HuH-7.5 (cell line): ENCODE results near the gene BAIAP2.

Source experiments
- DNase-seq: peaks from one replicate; pipeline ENCODE4 v3.0.0; 2011; ENCODE audit warnings: low spot score

BAIAP2 gene

DNA sequence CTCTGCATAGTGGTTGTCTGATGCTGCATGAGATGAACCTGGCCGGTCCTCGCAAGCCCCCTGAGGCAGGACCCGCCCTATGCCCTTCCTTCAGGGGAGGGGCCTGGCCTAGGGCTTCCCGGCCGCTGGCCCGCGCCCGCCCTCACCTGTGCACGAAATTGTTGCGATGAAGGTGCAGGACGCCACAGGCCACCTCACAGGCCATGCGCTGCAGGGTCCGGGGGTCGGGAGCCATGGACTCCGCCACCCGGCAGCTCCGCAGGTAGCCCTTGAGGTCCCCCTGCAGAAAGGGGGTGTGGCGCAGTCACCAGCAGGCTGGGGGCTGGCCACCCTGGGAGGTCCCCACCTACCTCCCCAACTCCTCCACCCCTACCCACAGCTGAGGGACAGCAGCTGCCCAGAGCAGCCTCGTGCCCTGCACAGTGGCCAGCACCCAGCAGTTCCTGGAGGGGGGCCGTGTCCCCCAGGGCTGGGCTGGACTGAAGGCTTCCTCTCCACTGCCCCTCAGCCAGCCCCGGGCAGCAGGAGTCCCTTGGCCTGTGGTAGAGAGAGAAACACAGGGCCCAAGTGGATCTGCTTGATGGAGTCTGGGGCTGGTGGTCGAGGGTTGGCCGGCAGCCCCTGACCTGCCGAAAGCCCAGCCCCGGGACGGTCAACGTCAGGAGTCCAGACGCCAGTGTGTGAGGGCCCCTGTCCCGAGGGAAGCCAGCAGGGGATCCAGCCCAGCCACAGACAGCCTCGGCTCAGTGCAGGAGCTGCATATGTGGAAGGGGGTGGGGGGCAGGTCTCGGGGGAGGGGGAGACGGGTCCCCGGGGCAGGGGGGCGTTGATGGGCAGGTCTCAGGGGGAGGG is 91.6 kb downstream of the BAIAP2 start:
- no peak for DNase-seq

DNA sequence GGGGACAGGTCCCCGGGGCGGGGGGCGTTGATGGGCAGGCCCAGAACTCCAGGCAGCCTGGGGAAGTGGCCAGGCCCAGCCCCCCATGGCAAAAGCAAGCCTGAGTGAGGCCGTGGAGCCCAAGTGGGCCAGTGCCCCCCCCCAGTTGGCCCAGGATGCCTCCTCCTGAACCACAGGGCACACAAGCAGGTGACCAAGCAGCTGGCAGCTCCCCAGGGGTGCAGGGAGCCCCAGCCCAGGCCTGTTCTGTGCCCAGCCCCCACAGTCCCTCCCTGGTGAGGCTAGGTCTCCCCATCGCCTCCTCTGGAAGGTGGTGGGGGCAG is 92.1 kb downstream of the BAIAP2 start:
- DNase-seq = no peak

GRCh38 chr17:81127526-81128177 is 92.7 kb downstream of the BAIAP2 start:
- no peak for DNase-seq

DNA sequence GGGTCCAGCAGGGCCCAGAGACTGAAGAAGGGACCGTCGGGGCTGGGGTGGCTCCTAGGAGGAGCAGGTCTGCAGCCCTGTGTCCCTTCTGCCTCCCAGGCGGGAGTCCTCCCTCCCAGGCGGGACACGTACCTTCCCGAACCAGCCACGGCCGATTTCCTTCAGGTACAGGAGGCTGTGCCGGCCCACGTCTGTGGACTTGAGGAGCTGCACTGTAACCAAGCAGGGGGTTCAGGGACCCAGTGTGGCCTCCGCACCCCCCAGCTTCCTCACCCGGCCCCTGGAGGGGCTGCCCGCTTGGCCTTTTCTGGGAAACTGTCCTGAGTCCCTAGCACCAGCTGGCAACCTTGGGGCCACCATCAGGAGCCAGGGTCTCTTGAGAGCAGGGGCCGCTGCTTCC is 93.4 kb downstream of the BAIAP2 start:
- no peak for DNase-seq

- no peak for DNase-seq
Observed at GRCh38 chr17:81128774-81129173, 93.8 kb downstream of the BAIAP2 start.

GRCh38 chr17:81129289-81129688 is 94.3 kb downstream of the BAIAP2 start:
- DNase-seq = no peak

GRCh38 chr17:81129711-81130367 is 94.9 kb downstream of the BAIAP2 start:
- no peak for DNase-seq

- DNase-seq = no peak
Observed at GRCh38 chr17:81130385-81131361, 95.7 kb downstream of the BAIAP2 start.

GRCh38 chr17:81131486-81132196 is 96.7 kb downstream of the BAIAP2 start:
- DNase-seq = no peak

DNA sequence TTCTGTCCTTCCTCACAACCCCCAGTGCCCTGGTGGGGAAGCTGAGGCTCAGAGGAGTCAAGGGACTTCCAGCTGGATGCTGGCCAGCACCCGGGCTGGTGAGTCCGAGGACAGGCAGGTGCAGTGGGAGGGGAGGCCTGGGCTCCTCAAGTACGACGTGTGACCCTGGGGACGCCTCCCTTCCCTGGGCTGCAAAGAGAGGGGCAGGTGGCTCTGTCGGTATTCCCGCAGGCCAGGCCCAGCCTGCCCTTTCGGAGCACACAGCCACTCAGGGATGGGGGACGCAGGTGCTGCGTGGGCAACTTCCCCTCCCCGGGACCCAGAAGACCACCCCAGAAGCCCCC is 97.2 kb downstream of the BAIAP2 start:
- DNase-seq = no peak

- DNase-seq = no peak
Observed at GRCh38 chr17:81132770-81133723, 98.1 kb downstream of the BAIAP2 start.

GRCh38 chr17:81134064-81134781 is 99.3 kb downstream of the BAIAP2 start:
- DNase-seq = no peak

DNA sequence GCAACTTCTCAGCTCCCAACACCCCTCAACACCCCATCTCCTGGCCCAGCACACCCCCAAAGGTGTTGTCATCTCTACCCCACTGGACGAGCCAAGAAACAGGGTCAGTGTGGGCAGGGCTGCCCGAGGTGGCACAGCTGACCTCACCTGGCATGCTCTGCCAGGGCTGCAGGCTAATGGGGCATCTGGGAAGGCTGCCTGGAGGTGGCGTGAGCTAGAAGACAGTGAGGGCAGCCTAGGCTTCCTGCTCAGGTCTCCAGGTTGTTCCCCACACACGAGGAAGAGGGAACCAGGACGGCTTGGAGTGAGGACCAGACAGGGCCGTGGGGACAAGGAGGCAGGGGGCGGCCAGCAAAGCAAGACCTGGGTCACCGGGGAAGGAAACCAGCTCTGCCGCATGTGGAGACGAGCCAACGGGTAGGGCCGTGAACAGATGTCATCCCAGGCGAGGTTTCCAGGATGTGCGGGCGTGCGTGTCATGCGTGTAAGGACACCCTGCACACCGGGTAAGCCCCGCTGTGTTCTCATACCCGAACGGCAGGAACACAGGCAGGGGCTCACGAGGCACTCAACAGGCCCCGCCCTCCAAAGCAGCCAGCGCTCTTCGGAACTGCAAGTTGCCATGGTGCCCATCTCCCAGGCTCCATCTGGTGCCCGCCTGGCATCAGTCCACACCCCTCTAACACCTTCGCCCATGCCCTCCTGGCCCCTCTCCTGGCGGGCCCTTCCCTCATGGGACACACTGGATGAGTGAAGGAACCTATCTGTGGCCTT is 100.7 kb downstream of the BAIAP2 start:
- no peak for DNase-seq

DNA sequence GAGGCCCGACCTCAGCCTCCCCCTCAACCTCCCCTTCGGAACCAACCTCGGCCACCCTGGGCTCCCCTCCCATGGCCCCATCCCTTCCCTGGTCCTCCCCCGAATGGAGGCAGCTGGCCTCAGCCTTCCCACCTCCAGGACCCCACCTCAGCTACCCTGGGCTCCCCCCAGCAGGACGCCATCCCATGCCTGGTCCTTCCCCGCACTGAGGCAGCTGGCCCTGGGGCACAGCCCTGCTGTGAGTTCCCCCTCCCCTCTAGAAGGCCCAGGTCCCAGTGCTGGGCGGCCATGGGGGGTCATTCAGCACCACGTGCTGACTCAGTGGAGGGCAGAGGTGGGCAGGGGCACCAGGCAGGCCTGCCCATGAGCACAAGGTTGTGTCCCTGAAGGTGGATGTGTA is 101.4 kb downstream of the BAIAP2 start:
- no peak for DNase-seq

- DNase-seq = no peak
Observed at GRCh38 chr17:81137248-81137647, 102.3 kb downstream of the BAIAP2 start.

- DNase-seq = no peak
Observed at GRCh38 chr17:81138083-81138482, 103.1 kb downstream of the BAIAP2 start.

DNA sequence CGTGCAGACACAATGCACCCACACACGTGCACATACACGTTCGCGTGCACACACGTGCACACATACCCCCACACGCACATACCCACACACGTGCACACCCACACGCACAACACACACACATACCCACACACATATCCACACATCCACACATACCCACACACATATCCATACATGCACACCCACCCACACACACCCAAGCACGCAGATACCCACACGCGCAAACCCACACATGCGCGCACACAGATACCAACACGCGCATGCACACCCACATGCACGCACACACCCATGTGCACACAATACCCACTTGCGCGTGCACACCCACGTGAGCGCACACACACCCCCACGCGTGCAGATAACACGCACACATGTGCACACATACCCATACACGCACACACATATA is 103.5 kb downstream of the BAIAP2 start:
- DNase-seq = no peak

- no peak for DNase-seq
Observed at GRCh38 chr17:81139428-81139827, 104.5 kb downstream of the BAIAP2 start.

GRCh38 chr17:81140018-81140417 is 105.1 kb downstream of the BAIAP2 start:
- no peak for DNase-seq
